HepG2 (cell line): ENCODE data around the gene POP7. TPM values are rescaled to one million over a fixed set of nuclear protein-coding genes. Genes with fewer than 3 reads are reported as not detected.
A peak's percentile ranks its signal among the peaks of the same experiment; 100 is the strongest.

Experiments
- ATAC-seq: fragments of 200-7000 bp; cut with Tn5 transposase; 3 replicates; pipeline ENCODE4 v1.9.1; 2020; ENCODE audit warnings: mild to moderate bottlenecking, moderate library complexity
- BruUV-seq: library from RNA; stranded (reverse); fragments of 400-500 nt; replicated peaks from 2 replicates; lab custom pipeline; 2021; lab: Mats Ljungman, UMichigan
- CTCF ChIA-PET: fragments of 300-600 bp; formaldehyde crosslinking; extraction: SDS; loops from one replicate; lab custom pipeline; 2021; ENCODE audit warnings: low total read pairs, inconsistent platforms, low intra/inter-chr PET ratio; lab: Yijun Ruan, JAX
- POLR2A ChIA-PET: fragments of 350-600 bp; sonication (Branson Sonifier 250); formaldehyde crosslinking; loops from one replicate; lab custom pipeline; 2020; ENCODE audit warnings: antibody characterized with exemption, inconsistent platforms; lab: Yijun Ruan, JAX
- DNase-seq: peaks from one replicate; pipeline ENCODE4 v3.0.0-alpha.2; 2015; ENCODE audit warnings: low spot score
- FAIRE-seq: peaks from 3 replicates; lab custom pipeline; 2011; peaks lifted over from hg19 to GRCh38; lab: Jason Lieb, UNC
- H2AFZ ChIP-seq: one replicate; pipeline ENCODE4 v1.6.1; 2011; ENCODE audit warnings: low read length, inconsistent platforms
- H3K27ac ChIP-seq: fragments of 300-600 bp; 3 replicates; pipeline ENCODE4 v1.8.0; 2011; ENCODE audit warnings: mixed run types, mild to moderate bottlenecking, mixed read lengths, low read length, inconsistent platforms; ENCODE audit not compliant: insufficient read depth; ENCODE audit errors: extremely low read length
- H3K27me3 ChIP-seq, 2 experiments: fragments of 200-600 bp in 1 of 2; 2 replicates in 1 of 2; 3 replicates in 1 of 2; pipeline versions ENCODE4 v1.6.0 to v1.8.0; 2011; ENCODE audit warnings: low read length in 2 of 2, mild to moderate bottlenecking in 2 of 2, moderate library complexity in 2 of 2, inconsistent platforms in 1 of 2; ENCODE audit not compliant: insufficient read depth in 2 of 2, control insufficient read depth in 1 of 2
- H3K36me3 ChIP-seq, 2 experiments: fragments of 200-600 bp in 1 of 2; replicated peaks in 1 of 2; 2 replicates in 1 of 2; 3 replicates in 1 of 2; pipeline versions ENCODE4 v1.5.1 to v1.8.0; 2011; ENCODE audit warnings: low read length in 2 of 2, inconsistent platforms in 1 of 2; ENCODE audit not compliant: insufficient read depth in 2 of 2, control insufficient read depth in 1 of 2
- H3K4me1 ChIP-seq: 2 replicates; pipeline ENCODE4 v1.5.1; 2012; ENCODE audit warnings: low read length, inconsistent platforms; ENCODE audit not compliant: insufficient read depth
- H3K4me2 ChIP-seq: 2 replicates; pipeline ENCODE4 v1.6.0; 2011; ENCODE audit warnings: low read depth, low read length, inconsistent platforms
- H3K4me3 ChIP-seq, 3 experiments: fragments of 200-600 bp in 1 of 3; sonication (generic), shearing (Covaris generic) in 1 of 3; replicated peaks in 1 of 3; 2 replicates each; pipeline ENCODE4 v1.5.1; 2011 to 2016; ENCODE audit warnings: low read length in 3 of 3, inconsistent platforms in 2 of 3, low read depth in 2 of 3, mild to moderate bottlenecking in 2 of 3, control low read depth in 1 of 3, mixed read lengths in 1 of 3; ENCODE audit not compliant: insufficient read depth in 1 of 3
- H3K79me2 ChIP-seq: one replicate; pipeline ENCODE4 v1.6.1; 2011; ENCODE audit warnings: low read length, inconsistent platforms; ENCODE audit not compliant: insufficient read depth
- H3K9ac ChIP-seq: 2 replicates; pipeline ENCODE4 v1.6.0; 2011; ENCODE audit warnings: mild to moderate bottlenecking, low read depth, low read length, inconsistent platforms; ENCODE audit not compliant: insufficient read depth
- H3K9me3 ChIP-seq: 2 replicates; pipeline ENCODE4 v1.5.1; 2012; ENCODE audit warnings: mild to moderate bottlenecking, low read length
- H4K20me1 ChIP-seq: 2 replicates; pipeline ENCODE4 v1.6.0; 2011; ENCODE audit warnings: inconsistent platforms, mild to moderate bottlenecking, low read length, moderate library complexity; ENCODE audit not compliant: insufficient read depth
- E2F2 ChIP-seq: sonication (generic); formaldehyde crosslinking; IDR thresholded peaks from 2 replicates; pipeline ENCODE4 v1.4.0; 2020; ENCODE audit warnings: missing genetic modification reagents, borderline replicate concordance
- FOXC1 ChIP-seq: sonication (generic); formaldehyde crosslinking; IDR thresholded peaks from 2 replicates; pipeline ENCODE4 v1.8.0; 2022; ENCODE audit warnings: mild to moderate bottlenecking, missing genetic modification reagents, borderline replicate concordance
- IRF9 ChIP-seq: sonication (generic); formaldehyde crosslinking; IDR thresholded peaks from 2 replicates; pipeline ENCODE4 v1.8.0; 2022; ENCODE audit warnings: missing genetic modification reagents, mild to moderate bottlenecking, borderline replicate concordance
- NCOA1 ChIP-seq: sonication (generic); formaldehyde crosslinking; IDR thresholded peaks from 2 replicates; pipeline ENCODE4 v1.9.0; 2021; ENCODE audit warnings: missing genetic modification reagents
- RBM22 ChIP-seq: fragments of 200-400 bp; formaldehyde crosslinking; optimal IDR thresholded peaks from 2 replicates; pipeline ENCODE3; 2017; ENCODE audit warnings: mild to moderate bottlenecking, low read length, moderate library complexity
- SALL1 ChIP-seq: sonication (generic); formaldehyde crosslinking; IDR thresholded peaks from 2 replicates; pipeline ENCODE4 v1.8.0; 2022; ENCODE audit warnings: mild to moderate bottlenecking, missing genetic modification reagents
- USF2 ChIP-seq, 2 experiments: sonication (generic) in 1 of 2; formaldehyde crosslinking in 1 of 2; IDR thresholded peaks; 2 replicates each; pipeline versions ENCODE4 v1.5.1 to v1.6.1; 2011 to 2020; ENCODE audit warnings: borderline replicate concordance in 1 of 2, low read depth in 1 of 2, low read length in 1 of 2, mild to moderate bottlenecking in 1 of 2, missing genetic modification reagents in 1 of 2, moderate library complexity in 1 of 2
- ZBTB38 ChIP-seq: sonication (generic); formaldehyde crosslinking; IDR thresholded peaks from 2 replicates; pipeline ENCODE4 v1.5.1; 2020; ENCODE audit warnings: mild to moderate bottlenecking, missing genetic modification reagents
- ZFX ChIP-seq: sonication (generic); formaldehyde crosslinking; IDR thresholded peaks from 2 replicates; pipeline ENCODE4 v1.4.0; 2020; ENCODE audit warnings: mild to moderate bottlenecking, low read depth, missing genetic modification reagents, moderate library complexity
- ZFY ChIP-seq: sonication (generic); formaldehyde crosslinking; IDR thresholded peaks from 2 replicates; pipeline ENCODE4 v1.4.0; 2020; ENCODE audit warnings: missing genetic modification reagents
- ZNF24 ChIP-seq: fragments of 450-650 bp; IDR thresholded peaks from 2 replicates; pipeline ENCODE4 v1.6.1; 2017; ENCODE audit warnings: antibody characterized with exemption, mild to moderate bottlenecking
- ZNF687 ChIP-seq: sonication (generic); formaldehyde crosslinking; IDR thresholded peaks from 2 replicates; pipeline ENCODE4 v1.5.1; 2020; ENCODE audit warnings: mild to moderate bottlenecking, missing genetic modification reagents, moderate library complexity
- WGBS: methylation state at CpG from one replicate; pipeline ENCODE4 v1.1.6; 2017; ENCODE audit warnings: low lambda C conversion rate; 5-methylcytosine and 5-hydroxymethylcytosine counted together
- in situ Hi-C: cut with HindIII; loops from 2 replicates; pipeline ENCODE4 v1.10.0; 2017; ENCODE audit warnings: low pct_unique_long_range_greater_than_20kb; ENCODE audit not compliant: extremely low pct_ligation_motif_present
- intact Hi-C: fragments of 100-400 bp; cut with micrococcal nuclease; formaldehyde crosslinking; loops from one replicate; pipeline ENCODE4 v1.10.0; 2022; ENCODE audit not compliant: unreplicated experiment
- polyA plus RNA-seq, 8 experiments: library from polyadenylated mRNA; depleted of rRNA in 3 of 8; stranded (reverse) in 7 of 8; unstranded in 1 of 8; fragments of >200 nt; fragmentation: Illumina TruSeq in 4 of 8; extraction: Trizol in 4 of 8; gene quantifications; 2 replicates each; pipeline versions ENCODE4 v1.2.1 to v1.2.3, GENCODE V29; 2011 to 2016; ENCODE audit warnings: low read depth in 4 of 8, missing spikeins in 1 of 8, mixed read lengths in 1 of 8; ENCODE audit not compliant: insufficient read depth in 1 of 8
- total RNA-seq, 5 experiments: library from RNA; depleted of rRNA; stranded (reverse); fragments of >200 nt; fragmentation: Illumina TruSeq; extraction: Trizol; gene quantifications; 2 replicates each; pipeline ENCODE4 v1.2.3, GENCODE V29; 2016; ENCODE audit warnings: low read depth in 1 of 5

Gene POP7
- total and polyA plus RNA-seq, 2 of the 13 experiments (the other 11 are each of a cell fraction or from before 2014, with no cell fraction given): 63.9 to 91.1 TPM

GRCh38 chr7:100722480-100723212 lies 16.7 kb downstream of the POP7 start:
- Histone ChIP-seq H3K4me2 (peak overlapping the region; percentile 92), H3K4me1 (peaks cover 91% of the 10 kb centered on the region), H3K4me3 (peak overlapping the region in 2 of 3 experiments; percentile 6 to 46; a peak in 1 of 6 replicates), H3K9ac (peak overlapping the region; percentile 30; the same call in 1 of the 2 replicates), H3K9me3 (no peaks in the 10 kb centered on the region), H2AFZ (no peak overlapping the region), H3K79me2 (peaks cover 9% of the 10 kb centered on the region), H3K27ac (peak overlapping the region; percentile 44), H3K27me3 (no peaks in the 10 kb centered on the region; a peak in 1 of 5 replicates), H3K36me3 (no peaks in the 10 kb centered on the region), H4K20me1 (no peaks in the 10 kb centered on the region)
- intact Hi-C loops (no loop called here), in situ Hi-C loops (no loop called here)
- WGBS: 89% methylated on average over 13 of the region's 17 CpGs
- POLR2A ChIA-PET: interaction anchor here (5.9 kb wide), 1 partner anchor 16 kb away, joined by 59 read pairs; the partner anchor contains the start of gene POP7
- ATAC-seq (no peak), DNase-seq (no peak), FAIRE-seq (no peak)
- no TSS peak for BruUV-seq
- CTCF ChIA-PET: no interaction called here
- TF ChIP-seq ZNF24 (peak; percentile 87), ZNF687 (CRISPR knock-in tag) (peak; percentile 61), USF2 (IDR thresholded peaks at IDR 0.05; ENCODE audit: low read depth, low read length) (no peak), USF2 (CRISPR knock-in tag; IDR thresholded peaks at IDR 0.05; ENCODE audit: borderline replicate concordance) (peak; percentile 27; the same call in 1 of the 2 replicates), E2F2 (CRISPR knock-in tag) (peak; percentile 48; the same call in 1 of the 2 replicates), IRF9 (0 out of 2 replicates have a peak, but pooled peaks have one; percentile 11), RBM22 (no peak), NCOA1 (CRISPR knock-in tag) (no peak), ZFX (CRISPR knock-in tag) (peak; percentile 42; the same call in 1 of the 2 replicates), SALL1 (CRISPR knock-in tag) (0 out of 2 replicates have a peak, but pooled peaks have one; percentile 10), FOXC1 (CRISPR knock-in tag) (no peak), ZBTB38 (CRISPR knock-in tag) (peak; percentile 91), ZFY (peak; percentile 16; the same call in 1 of the 2 replicates)
